GM19455 (cell line): ENCODE results near the gene TMEM45A.
"Not testable (repeated sequence)": the region's sequence is repeated elsewhere in the genome, so short reads cannot be mapped to it uniquely, and the experiment has no call there.

Experiments
- ATAC-seq: cut with Tn5 transposase; IDR thresholded peaks from one replicate; pipeline ENCODE4 v1.9.1; 2021; ENCODE audit not compliant: unreplicated experiment

TMEM45A gene

GRCh38 chr3:100531093-100531492, 38.7 kb downstream of the TMEM45A start:
- ATAC-seq, result no peak

GRCh38 chr3:100532411-100532810, 40.0 kb downstream of the TMEM45A start:
- no peak for ATAC-seq

- no peak for ATAC-seq
Observed at GRCh38 chr3:100533176-100533575, 40.8 kb downstream of the TMEM45A start.

GRCh38 chr3:100535610-100535943, 43.2 kb downstream of the TMEM45A start:
- no peak for ATAC-seq

GRCh38 chr3:100536093-100536492, 43.7 kb downstream of the TMEM45A start:
- ATAC-seq, result no peak

- ATAC-seq, result peak; percentile 60
Observed at GRCh38 chr3:100537646-100538338, 45.4 kb downstream of the TMEM45A start.

- peak; percentile 32 for ATAC-seq
Observed at GRCh38 chr3:100538339-100538706, 45.9 kb downstream of the TMEM45A start.

- ATAC-seq, result no peak
Observed at GRCh38 chr3:100540791-100541334, 48.4 kb downstream of the TMEM45A start.

GRCh38 chr3:100541428-100541827, 49.0 kb downstream of the TMEM45A start:
- ATAC-seq, result not testable (repeated sequence)

GRCh38 chr3:100545371-100545770, 53.0 kb downstream of the TMEM45A start:
- ATAC-seq, result no peak

- ATAC-seq, result no peak
Observed at GRCh38 chr3:100546020-100546744, 53.8 kb downstream of the TMEM45A start.

GRCh38 chr3:100548053-100548452, 55.6 kb downstream of the TMEM45A start:
- ATAC-seq, result no peak

GRCh38 chr3:100553618-100554372, 61.4 kb downstream of the TMEM45A start:
- ATAC-seq, result no peak

- no peak for ATAC-seq
Observed at GRCh38 chr3:100554373-100554676, 61.9 kb downstream of the TMEM45A start.

GRCh38 chr3:100556673-100557310, 64.4 kb downstream of the TMEM45A start:
- ATAC-seq, result no peak

GRCh38 chr3:100558233-100558632, 65.8 kb downstream of the TMEM45A start:
- no peak for ATAC-seq

- ATAC-seq, result no peak
Observed at GRCh38 chr3:100560426-100560825, 68.0 kb downstream of the TMEM45A start.

GRCh38 chr3:100561459-100562158, 69.2 kb downstream of the TMEM45A start:
- ATAC-seq, result no peak

- ATAC-seq, result no peak
Observed at GRCh38 chr3:100562224-100562857, 69.9 kb downstream of the TMEM45A start.

- no peak for ATAC-seq
Observed at GRCh38 chr3:100563228-100563627, 70.8 kb downstream of the TMEM45A start.
